Stimulated activated CD4-positive, alpha-beta T cell treated with anti-CD3 and anti-CD28 coated beads, Interleukin-15, amount 100 ng/mL, for 24 hours (primary cell): ENCODE data around the gene MARK1.

Experiments used
- DNase-seq: peaks from one replicate; pipeline ENCODE4 v3.0.0-alpha.2; 2020

MARK1 gene

GRCh38 chr1:220692436-220693228, 164.7 kb downstream of the MARK1 start:
- DNase-seq = no peak

GRCh38 chr1:220694866-220695382, 167.0 kb downstream of the MARK1 start:
- DNase-seq = no peak

DNA sequence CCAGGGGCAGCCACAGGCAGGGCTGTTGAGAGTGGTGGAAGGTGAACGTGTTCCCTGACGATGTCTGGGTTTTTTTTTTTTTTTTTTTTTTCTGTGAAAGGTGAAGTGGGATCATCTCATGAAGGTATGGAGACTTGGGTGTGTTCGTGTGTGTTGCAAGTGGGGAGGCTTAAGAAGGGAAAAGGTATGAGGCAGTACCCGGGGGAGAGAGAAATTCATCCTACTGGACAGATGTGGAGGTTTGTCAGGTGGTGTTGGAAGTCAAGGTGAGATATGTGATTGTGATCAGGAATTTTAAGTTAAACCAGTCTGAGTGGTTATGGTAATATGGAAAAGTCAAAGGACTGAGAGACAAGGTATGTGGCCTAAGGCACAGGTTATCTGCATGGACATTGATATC, 167.5 kb downstream of the MARK1 start:
- no peak for DNase-seq

GRCh38 chr1:220696226-220696862, 168.4 kb downstream of the MARK1 start:
- DNase-seq = no peak

DNA sequence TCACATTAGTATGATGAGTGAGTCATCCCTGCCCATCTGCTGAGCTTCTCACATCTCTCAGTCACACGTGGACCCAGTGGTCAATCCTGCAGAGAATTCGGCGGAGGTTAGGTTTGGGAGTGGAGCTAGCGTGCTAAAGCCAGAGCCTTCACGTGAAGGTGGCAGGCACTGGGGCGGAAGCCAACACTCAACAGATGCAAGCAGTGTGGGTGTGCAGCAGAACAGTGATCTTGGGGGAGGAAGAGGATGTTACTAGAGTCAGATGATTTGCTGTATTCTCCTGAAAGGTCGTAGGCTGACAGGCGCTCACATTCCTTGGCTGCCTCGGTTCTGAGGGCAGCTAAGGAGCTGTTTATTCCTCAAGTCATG, 168.9 kb downstream of the MARK1 start:
- no peak for DNase-seq

GRCh38 chr1:220697326-220697725, 169.4 kb downstream of the MARK1 start:
- DNase-seq = no peak

DNA sequence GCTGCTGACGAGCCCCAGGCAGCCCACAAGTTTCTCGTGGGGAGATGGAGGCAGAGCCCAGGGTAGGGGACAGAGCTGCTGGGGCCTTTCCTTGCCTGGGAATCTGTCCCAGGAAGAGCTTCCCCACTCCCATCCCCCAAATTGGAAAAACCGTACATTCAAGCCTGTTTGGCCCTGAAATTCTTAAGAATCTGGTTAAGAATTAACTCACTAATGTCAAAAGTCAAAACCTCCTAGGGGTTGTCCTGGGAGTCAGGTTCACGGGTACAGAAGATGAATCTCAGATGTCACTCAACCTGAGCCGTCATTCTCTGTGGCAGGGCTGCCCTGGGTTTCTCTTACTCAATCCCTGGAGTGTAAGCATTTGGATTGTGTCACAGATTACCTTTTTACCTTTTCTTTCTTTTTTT, 170.7 kb downstream of the MARK1 start:
- DNase-seq = no peak

DNA sequence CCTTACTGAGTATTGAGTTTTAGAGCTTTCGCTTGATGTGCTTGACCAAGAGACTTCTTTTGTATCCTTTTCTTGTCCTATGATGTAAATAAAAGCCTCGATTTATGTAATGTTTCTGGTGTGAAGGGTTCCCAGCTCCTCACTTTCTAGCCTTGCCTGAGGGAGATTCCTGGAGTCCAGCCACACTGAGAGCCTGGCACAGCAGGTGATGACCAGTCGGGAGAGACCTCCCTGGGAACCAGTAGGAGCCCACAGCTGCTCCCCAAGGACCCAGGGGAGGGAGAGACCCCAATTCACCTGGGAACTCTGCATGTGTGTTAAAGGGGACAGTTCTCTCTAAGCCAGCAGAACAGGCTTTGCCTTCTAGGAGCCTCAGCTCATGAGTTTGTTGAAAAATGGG, 171.1 kb downstream of the MARK1 start:
- no peak for DNase-seq

DNA sequence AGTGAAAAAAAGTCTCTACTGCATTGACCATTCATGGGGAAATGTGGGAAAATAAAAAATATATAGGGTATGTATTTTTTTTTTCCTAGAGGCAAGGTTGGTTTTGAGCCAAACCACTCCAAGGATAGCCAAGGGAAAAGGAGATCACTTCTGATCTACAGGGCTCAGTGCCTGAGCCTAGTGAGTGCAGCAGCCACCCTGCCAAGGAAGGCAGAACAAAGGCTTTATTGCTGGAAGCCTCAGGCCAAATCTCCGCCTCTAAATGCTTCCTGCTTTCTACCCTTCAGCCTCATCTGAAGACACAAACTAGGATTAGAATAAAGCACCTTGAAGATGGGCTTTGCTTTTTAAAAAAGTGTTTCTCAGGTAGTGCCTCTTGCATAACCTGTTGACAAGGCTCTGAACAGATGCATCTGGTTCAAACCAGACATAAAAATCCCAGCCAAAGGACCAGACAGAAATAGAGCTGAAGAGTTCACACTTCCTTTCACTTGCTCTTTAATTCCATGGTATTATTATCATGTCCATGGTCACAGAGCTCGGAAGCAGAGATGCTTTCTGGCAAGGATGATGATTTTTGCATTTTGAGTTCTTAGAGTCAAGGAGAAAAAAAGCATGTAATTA, 172.7 kb downstream of the MARK1 start:
- no peak for DNase-seq

GRCh38 chr1:220701974-220702373, 174.0 kb downstream of the MARK1 start:
- no peak for DNase-seq

- no peak for DNase-seq
These were observed 174.9 kb downstream of the MARK1 start for GRCh38 chr1:220702733-220703270.

DNA sequence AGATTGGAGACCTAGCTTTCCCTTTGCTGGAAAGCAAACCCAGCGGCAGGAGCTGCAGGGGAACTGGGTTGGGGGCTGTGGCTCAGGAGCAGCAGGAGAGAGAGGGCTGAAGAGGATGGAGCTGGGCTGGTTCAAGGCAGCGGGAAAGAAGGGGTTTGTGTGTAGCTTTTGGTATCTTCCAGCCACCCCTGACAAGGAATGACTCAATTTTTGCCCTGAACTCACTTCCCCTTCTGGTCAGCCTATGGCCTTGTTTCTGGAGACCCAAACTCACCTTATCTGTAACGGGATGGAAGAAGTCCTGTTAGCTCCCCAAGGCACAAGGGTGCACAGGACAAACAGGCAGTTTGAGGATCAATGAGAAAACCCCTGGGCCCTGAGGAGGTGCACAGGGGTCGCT, 175.4 kb downstream of the MARK1 start:
- DNase-seq = no peak

DNA sequence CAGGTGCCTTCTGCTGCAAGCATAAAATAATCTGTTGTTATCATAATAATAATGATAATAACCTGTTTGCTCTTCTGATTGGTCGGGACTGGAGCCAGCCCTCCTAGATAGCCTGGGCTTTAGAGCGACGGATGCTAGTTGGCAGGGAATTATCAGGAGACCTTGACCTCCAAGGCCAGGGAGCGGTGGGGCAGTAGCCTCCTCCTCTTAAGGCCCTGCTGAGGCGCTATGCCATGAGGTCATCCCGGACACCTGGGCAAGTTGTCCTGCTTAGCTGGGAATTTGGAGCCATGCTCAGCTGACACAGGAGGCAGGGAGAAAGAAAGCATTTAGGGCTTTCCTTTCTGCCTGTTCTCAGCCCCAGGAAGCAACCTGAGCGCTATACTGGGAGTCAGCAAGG, 177.8 kb downstream of the MARK1 start:
- no peak for DNase-seq

DNA sequence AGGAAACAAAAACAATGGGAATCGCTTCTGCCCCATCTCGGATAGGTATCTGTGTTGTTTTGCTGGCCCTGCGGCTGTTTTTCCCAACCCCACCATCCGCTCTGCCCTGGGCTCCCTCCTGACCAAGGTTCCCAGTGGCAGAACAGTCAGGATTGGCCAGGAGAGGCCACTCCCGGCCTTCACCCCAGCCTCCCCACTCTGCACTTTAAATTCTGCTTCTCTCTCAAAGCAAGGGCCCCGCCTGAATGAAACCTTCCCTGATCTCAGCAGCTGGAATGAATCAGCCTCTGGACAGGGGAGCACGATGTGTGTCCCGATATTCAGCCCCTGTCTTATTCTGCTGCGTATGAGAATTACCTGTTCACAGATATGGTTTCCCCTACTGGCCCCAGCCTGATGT, 178.5 kb downstream of the MARK1 start:
- DNase-seq = no peak

GRCh38 chr1:220707160-220707559, 179.2 kb downstream of the MARK1 start:
- no peak for DNase-seq

- no peak for DNase-seq
These were observed 180.3 kb downstream of the MARK1 start for GRCh38 chr1:220708244-220708643.

DNA sequence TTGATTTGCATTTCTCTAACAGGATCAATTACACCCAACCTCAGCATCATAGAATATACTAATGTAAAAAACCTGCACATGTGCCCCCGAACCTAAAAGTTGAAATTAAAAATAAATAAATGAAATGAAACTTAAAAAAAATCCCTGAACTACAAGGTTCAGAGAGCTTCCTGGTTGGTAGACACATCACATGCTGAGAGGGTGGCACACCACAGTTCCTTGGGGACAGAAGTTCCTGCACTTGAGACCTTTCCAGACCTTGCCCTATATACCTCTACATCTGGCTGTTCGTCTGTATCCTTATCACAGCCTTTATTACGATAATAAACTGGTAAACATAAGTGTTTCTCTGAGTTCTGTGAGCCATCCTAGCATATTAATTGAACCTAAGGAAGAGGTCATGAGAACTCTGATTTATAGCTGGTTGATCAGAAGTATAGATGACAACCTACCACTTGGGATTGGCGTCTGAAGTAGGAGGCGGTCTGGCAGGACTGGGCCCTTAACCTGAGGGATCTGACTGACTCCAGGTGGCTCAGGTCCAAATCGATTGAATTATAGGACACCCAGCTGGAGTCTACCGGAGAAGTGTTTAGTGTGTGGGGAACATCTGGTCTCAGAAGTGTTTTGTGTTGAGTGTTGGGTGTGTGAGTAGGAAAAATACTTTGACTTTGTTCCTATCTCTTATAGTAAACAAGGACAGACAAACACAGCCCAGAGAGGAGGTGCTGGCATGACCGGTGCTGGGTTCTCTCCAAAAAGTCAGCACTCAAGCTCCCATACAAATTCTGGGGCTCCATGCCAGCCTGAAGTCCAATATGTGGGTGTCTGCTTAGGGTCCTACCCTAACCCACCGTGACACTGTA, 181.2 kb downstream of the MARK1 start:
- no peak for DNase-seq

GRCh38 chr1:220710333-220710732, 182.4 kb downstream of the MARK1 start:
- no peak for DNase-seq

- DNase-seq = no peak
These were observed 183.3 kb downstream of the MARK1 start for GRCh38 chr1:220711056-220711809.
